Placental pericyte (primary cell): ENCODE results near the gene TTC21A. TPM values are rescaled to one million over a fixed set of nuclear protein-coding genes. Genes with fewer than 3 reads are reported as not detected.

Experiments
- small RNA-seq: library from RNA; depleted of rRNA; stranded (forward); fragments of <200 nt; gene quantifications from one replicate; pipeline ENCODE3, GENCODE V24; 2012; ENCODE audit warnings: low replicate concordance
- total RNA-seq: library from RNA; depleted of rRNA; stranded (reverse); fragments of >200 nt; gene quantifications from 2 replicates; pipeline ENCODE4 v1.2.3, GENCODE V29; 2012

TTC21A gene
- total RNA-seq: 2.7 and 3.5 TPM in 2 replicates

GRCh38 chr3:39107388-39108199 is at the start of gene TTC21A, which contains the start of gene GORASP1:
Gene TTC21A (plus strand): TSS chr3:39107680. CDS start chr3:39107838, 158 bp downstream.
Gene GORASP1 (minus strand): TSS chr3:39107627. CDS start chr3:39107541, 86 bp downstream.

Small RNA genes within 50 kb of the gene (small RNA-seq; reads per million reads assigned to genes)
- not detected for gene RF00017

Other genes with a start within 250 kb of the TTC21A start
- gene SCN11A, start 55.7 kb upstream of the TTC21A start, total RNA-seq: under 0.01 TPM in 2 replicates
- gene WDR48, start 55.7 kb upstream of the TTC21A start, total RNA-seq: 23.2 and 32.2 TPM in 2 replicates
- 44.9 and 60.6 TPM in 2 replicates for gene GORASP1, start 53 bp upstream of the TTC21A start, total RNA-seq
- gene CSRNP1, start 45.9 kb downstream of the TTC21A start, total RNA-seq: 23.6 and 65.7 TPM in 2 replicates
- 0.14 TPM in 1 of 2 replicates, not detected in the other for gene XIRP1, start 84.9 kb downstream of the TTC21A start, total RNA-seq
- not detected in 2 replicates for gene CX3CR1, start 172.4 kb downstream of the TTC21A start, total RNA-seq
- gene CCR8, start 222.0 kb downstream of the TTC21A start, total RNA-seq: not detected in 2 replicates